HepG2 (cell line): ENCODE data around the gene C20orf204. TPM values are rescaled to one million over a fixed set of nuclear protein-coding genes. Genes with fewer than 3 reads are reported as not detected.

ENCODE experiments used
- ATAC-seq: fragments of 200-7000 bp; cut with Tn5 transposase; 3 replicates; pipeline ENCODE4 v1.9.1; 2020; ENCODE audit warnings: mild to moderate bottlenecking, moderate library complexity
- BruUV-seq: library from RNA; stranded (reverse); fragments of 400-500 nt; replicated peaks from 2 replicates; lab custom pipeline; 2021; lab: Mats Ljungman, UMichigan
- CTCF ChIA-PET: fragments of 300-600 bp; formaldehyde crosslinking; extraction: SDS; loops from one replicate; lab custom pipeline; 2021; ENCODE audit warnings: low total read pairs, inconsistent platforms, low intra/inter-chr PET ratio; lab: Yijun Ruan, JAX
- POLR2A ChIA-PET: fragments of 350-600 bp; sonication (Branson Sonifier 250); formaldehyde crosslinking; loops from one replicate; lab custom pipeline; 2020; ENCODE audit warnings: antibody characterized with exemption, inconsistent platforms; lab: Yijun Ruan, JAX
- DNase-seq: peaks from one replicate; pipeline ENCODE4 v3.0.0-alpha.2; 2015; ENCODE audit warnings: low spot score
- FAIRE-seq: peaks from 3 replicates; lab custom pipeline; 2011; peaks lifted over from hg19 to GRCh38; lab: Jason Lieb, UNC
- H2AFZ ChIP-seq: one replicate; pipeline ENCODE4 v1.6.1; 2011; ENCODE audit warnings: low read length, inconsistent platforms
- H3K27ac ChIP-seq: fragments of 300-600 bp; 3 replicates; pipeline ENCODE4 v1.8.0; 2011; ENCODE audit warnings: mixed run types, mild to moderate bottlenecking, mixed read lengths, low read length, inconsistent platforms; ENCODE audit not compliant: insufficient read depth; ENCODE audit errors: extremely low read length
- H3K27me3 ChIP-seq, 2 experiments: fragments of 200-600 bp in 1 of 2; 2 replicates in 1 of 2; 3 replicates in 1 of 2; pipeline versions ENCODE4 v1.6.0 to v1.8.0; 2011; ENCODE audit warnings: low read length in 2 of 2, mild to moderate bottlenecking in 2 of 2, moderate library complexity in 2 of 2, inconsistent platforms in 1 of 2; ENCODE audit not compliant: insufficient read depth in 2 of 2, control insufficient read depth in 1 of 2
- H3K36me3 ChIP-seq, 2 experiments: fragments of 200-600 bp in 1 of 2; replicated peaks in 1 of 2; 2 replicates in 1 of 2; 3 replicates in 1 of 2; pipeline versions ENCODE4 v1.5.1 to v1.8.0; 2011; ENCODE audit warnings: low read length in 2 of 2, inconsistent platforms in 1 of 2; ENCODE audit not compliant: insufficient read depth in 2 of 2, control insufficient read depth in 1 of 2
- H3K4me1 ChIP-seq: 2 replicates; pipeline ENCODE4 v1.5.1; 2012; ENCODE audit warnings: low read length, inconsistent platforms; ENCODE audit not compliant: insufficient read depth
- H3K4me2 ChIP-seq: 2 replicates; pipeline ENCODE4 v1.6.0; 2011; ENCODE audit warnings: low read depth, low read length, inconsistent platforms
- H3K4me3 ChIP-seq, 3 experiments: fragments of 200-600 bp in 1 of 3; sonication (generic), shearing (Covaris generic) in 1 of 3; replicated peaks in 1 of 3; 2 replicates each; pipeline ENCODE4 v1.5.1; 2011 to 2016; ENCODE audit warnings: low read length in 3 of 3, inconsistent platforms in 2 of 3, low read depth in 2 of 3, mild to moderate bottlenecking in 2 of 3, control low read depth in 1 of 3, mixed read lengths in 1 of 3; ENCODE audit not compliant: insufficient read depth in 1 of 3
- H3K79me2 ChIP-seq: one replicate; pipeline ENCODE4 v1.6.1; 2011; ENCODE audit warnings: low read length, inconsistent platforms; ENCODE audit not compliant: insufficient read depth
- H3K9ac ChIP-seq: 2 replicates; pipeline ENCODE4 v1.6.0; 2011; ENCODE audit warnings: mild to moderate bottlenecking, low read depth, low read length, inconsistent platforms; ENCODE audit not compliant: insufficient read depth
- H3K9me3 ChIP-seq: 2 replicates; pipeline ENCODE4 v1.5.1; 2012; ENCODE audit warnings: mild to moderate bottlenecking, low read length
- H4K20me1 ChIP-seq: 2 replicates; pipeline ENCODE4 v1.6.0; 2011; ENCODE audit warnings: inconsistent platforms, mild to moderate bottlenecking, low read length, moderate library complexity; ENCODE audit not compliant: insufficient read depth
- ATF7 ChIP-seq, 2 experiments: fragments of 450-650 bp in 1 of 2; sonication (generic) in 1 of 2; formaldehyde crosslinking in 1 of 2; IDR thresholded peaks; 2 replicates each; pipeline versions ENCODE4 v1.4.0 to v1.6.1; 2016 to 2020; ENCODE audit warnings: antibody characterized with exemption in 1 of 2, mild to moderate bottlenecking in 1 of 2, missing genetic modification reagents in 1 of 2
- BHLHE40 ChIP-seq: IDR thresholded peaks from 2 replicates; pipeline ENCODE4 v1.6.1; 2011; ENCODE audit warnings: low read length, improper control_type of control experiment
- CREM ChIP-seq, 2 experiments: sonication (generic) in 1 of 2; formaldehyde crosslinking in 1 of 2; IDR thresholded peaks; 2 replicates each; pipeline versions ENCODE4 v1.4.0 to v1.6.1; 2016 to 2020; ENCODE audit warnings: antibody characterized with exemption in 1 of 2, mild to moderate bottlenecking in 1 of 2, missing genetic modification reagents in 1 of 2
- GATAD2A ChIP-seq: IDR thresholded peaks from 2 replicates; pipeline ENCODE4 v1.6.1; 2016
- TEAD3 ChIP-seq: optimal IDR thresholded peaks from 2 replicates; pipeline ENCODE3; 2016; ENCODE audit warnings: borderline replicate concordance
- THAP11 ChIP-seq: IDR thresholded peaks from 2 replicates; pipeline ENCODE4 v1.6.1; 2016; ENCODE audit warnings: missing biosample characterization, missing genetic modification reagents
- ZNF207 ChIP-seq: fragments of 450-650 bp; IDR thresholded peaks from 2 replicates; pipeline ENCODE4 v1.6.1; 2016; ENCODE audit warnings: antibody characterized with exemption, borderline replicate concordance
- ZNF225 ChIP-seq: sonication (generic); formaldehyde crosslinking; IDR thresholded peaks from 2 replicates; pipeline ENCODE4 v1.4.0; 2020; ENCODE audit warnings: mild to moderate bottlenecking, missing genetic modification reagents
- ZNF296 ChIP-seq: sonication (generic); formaldehyde crosslinking; conservative IDR thresholded peaks from 2 replicates; pipeline ENCODE4 v1.5.0; 2020; ENCODE audit warnings: mild to moderate bottlenecking, missing genetic modification reagents
- ZNF441 ChIP-seq: sonication (generic); formaldehyde crosslinking; IDR thresholded peaks from 2 replicates; pipeline ENCODE4 v1.7.0; 2021; ENCODE audit warnings: missing genetic modification reagents, borderline replicate concordance
- ZNF546 ChIP-seq: sonication (generic); formaldehyde crosslinking; conservative IDR thresholded peaks from 2 replicates; pipeline ENCODE4 v1.8.1; 2023; ENCODE audit warnings: mild to moderate bottlenecking, missing genetic modification reagents
- ZNF563 ChIP-seq: sonication (generic); formaldehyde crosslinking; IDR thresholded peaks from 2 replicates; pipeline ENCODE4 v1.8.0; 2022; ENCODE audit warnings: mild to moderate bottlenecking, moderate library complexity, missing genetic modification reagents
- ZNF577 ChIP-seq: sonication (generic); formaldehyde crosslinking; IDR thresholded peaks from 2 replicates; pipeline ENCODE4 v1.4.0; 2020; ENCODE audit warnings: mild to moderate bottlenecking, low read depth, missing genetic modification reagents, borderline replicate concordance
- WGBS: methylation state at CpG from one replicate; pipeline ENCODE4 v1.1.6; 2017; ENCODE audit warnings: low lambda C conversion rate; 5-methylcytosine and 5-hydroxymethylcytosine counted together
- in situ Hi-C: cut with HindIII; loops from 2 replicates; pipeline ENCODE4 v1.10.0; 2017; ENCODE audit warnings: low pct_unique_long_range_greater_than_20kb; ENCODE audit not compliant: extremely low pct_ligation_motif_present
- intact Hi-C: fragments of 100-400 bp; cut with micrococcal nuclease; formaldehyde crosslinking; loops from one replicate; pipeline ENCODE4 v1.10.0; 2022; ENCODE audit not compliant: unreplicated experiment
- polyA plus RNA-seq, 8 experiments: library from polyadenylated mRNA; depleted of rRNA in 3 of 8; stranded (reverse) in 7 of 8; unstranded in 1 of 8; fragments of >200 nt; fragmentation: Illumina TruSeq in 4 of 8; extraction: Trizol in 4 of 8; gene quantifications; 2 replicates each; pipeline versions ENCODE4 v1.2.1 to v1.2.3, GENCODE V29; 2011 to 2016; ENCODE audit warnings: low read depth in 4 of 8, missing spikeins in 1 of 8, mixed read lengths in 1 of 8; ENCODE audit not compliant: insufficient read depth in 1 of 8
- total RNA-seq, 5 experiments: library from RNA; depleted of rRNA; stranded (reverse); fragments of >200 nt; fragmentation: Illumina TruSeq; extraction: Trizol; gene quantifications; 2 replicates each; pipeline ENCODE4 v1.2.3, GENCODE V29; 2016; ENCODE audit warnings: low read depth in 1 of 5
- TF ChIP-seq, protein P1 (sequence below): sonication (generic); formaldehyde crosslinking; IDR thresholded peaks from 2 replicates; pipeline ENCODE4 v1.4.0; 2020; ENCODE audit warnings: missing genetic modification reagents, borderline replicate concordance
- TF ChIP-seq, protein P2 (sequence below): sonication (generic); formaldehyde crosslinking; IDR thresholded peaks from 2 replicates; pipeline ENCODE4 v1.4.0; 2020; ENCODE audit warnings: mild to moderate bottlenecking, missing genetic modification reagents
- TF ChIP-seq, protein P3 (sequence below): sonication (generic); formaldehyde crosslinking; IDR thresholded peaks from 2 replicates; pipeline ENCODE4 v1.5.1; 2020; ENCODE audit warnings: missing genetic modification reagents, mild to moderate bottlenecking, borderline replicate concordance
- TF ChIP-seq, protein P4 (sequence below): sonication (generic); formaldehyde crosslinking; IDR thresholded peaks from 2 replicates; pipeline ENCODE4 v1.5.1; 2020; ENCODE audit warnings: mild to moderate bottlenecking, missing genetic modification reagents, moderate library complexity

Gene C20orf204
- total and polyA plus RNA-seq, 2 of the 13 experiments (the other 11 are each of a cell fraction or from before 2014, with no cell fraction given) = 22.1 to 80.0 TPM

DNA sequence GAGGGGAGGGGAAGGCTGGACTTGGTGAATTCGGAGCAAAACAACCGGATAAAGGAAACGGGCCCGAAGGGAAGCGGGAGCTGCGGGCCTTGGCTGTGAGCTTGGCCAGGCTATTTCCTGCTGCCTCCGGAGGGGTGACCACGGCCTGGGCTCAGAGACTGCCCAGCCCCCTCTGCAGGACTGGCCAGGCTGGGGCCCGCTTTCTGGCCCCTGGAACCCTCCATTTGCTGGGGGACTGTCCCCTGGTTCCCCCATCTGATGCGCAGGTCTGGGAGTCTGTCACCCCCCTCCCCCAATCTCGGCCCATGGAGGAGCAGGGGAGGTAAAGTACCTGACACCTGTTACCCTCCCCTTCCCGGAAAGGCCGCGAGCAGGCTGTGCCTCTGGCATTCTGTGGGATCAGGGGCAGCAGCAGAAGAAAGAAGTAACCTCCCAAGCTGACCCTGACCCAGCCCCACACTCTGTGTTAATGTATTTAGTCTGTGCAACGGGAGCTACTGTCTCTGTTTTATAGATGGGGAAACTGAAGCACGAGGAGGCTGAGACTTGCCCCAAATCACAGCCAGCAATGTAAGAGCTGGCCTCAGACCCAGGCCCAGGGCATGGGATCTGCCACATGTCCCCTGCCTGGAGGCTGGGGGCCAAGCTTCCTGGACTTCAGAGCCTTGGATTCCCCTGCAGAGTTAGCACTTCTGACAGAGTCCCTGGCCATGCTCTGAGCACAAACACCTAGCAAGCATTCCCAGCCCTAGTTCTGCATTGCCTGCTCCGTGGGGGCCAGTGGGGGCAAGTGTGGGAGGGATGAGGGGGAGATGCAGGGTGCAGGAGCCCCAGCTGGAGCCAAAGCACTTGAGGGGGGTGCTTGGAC is 3.5 kb downstream of the C20orf204 start:
- BruUV-seq = TSS peak; percentile 27
- Histone ChIP-seq H2AFZ (no peak overlapping the region), H3K9ac (peak overlapping the region; percentile 86), H3K4me2 (peak overlapping the region; percentile 94), H4K20me1 (no peaks in the 10 kb centered on the region), H3K79me2 (peaks cover 18% of the 10 kb centered on the region), H3K4me3 (0 out of 6 replicates have a peak overlapping the region, but pooled peaks of 1 of the 3 experiments have one; percentile 89), H3K27me3 (no peaks in the 10 kb centered on the region), H3K9me3 (no peaks in the 10 kb centered on the region), H3K36me3 (peaks cover 2 to 7% of the 10 kb centered on the region in 2 experiments; a peak in 3 of 5 replicates), H3K4me1 (peaks cover 76% of the 10 kb centered on the region), H3K27ac (peak overlapping the region; percentile 45)
- POLR2A ChIA-PET = interaction anchor here (1.0 to 10.1 kb wide), 5 partner anchors 14 to 66 kb away, joined by 3 to 252 read pairs (median 39); partner anchors contain the start of genes PRPF6, SAMD10, SOX18 and TCEA2
- FAIRE-seq = no peak
- in situ Hi-C loops = no loop called here
- DNase-seq = no peak
- 0 out of 3 replicates have a peak, but pooled peaks have one; percentile 0 for ATAC-seq
- intact Hi-C loops = no loop called here
- WGBS = 66% methylated on average over 13 of the region's 17 CpGs
- CTCF ChIA-PET = no interaction called here
- TF ChIP-seq THAP11 (CRISPR knock-in tag) (0 out of 2 replicates have a peak, but pooled peaks have one; percentile 10), ZNF441 (CRISPR knock-in tag) (no peak), TEAD3 (peak; percentile 11), GATAD2A (CRISPR knock-in tag) (peak; percentile 9; the same call in 1 of the 2 replicates), ATF7 (IDR thresholded peaks at IDR 0.05) (no peak), ATF7 (CRISPR knock-in tag; IDR thresholded peaks at IDR 0.05) (no peak), ZNF207 (no peak), BHLHE40 (no peak), ZNF296 (CRISPR knock-in tag) (0 out of 2 replicates have a peak, but pooled peaks have one; percentile 20), ZNF563 (CRISPR knock-in tag) (0 out of 2 replicates have a peak, but pooled peaks have one; percentile 34), CREM (IDR thresholded peaks at IDR 0.05) (no peak), CREM (CRISPR knock-in tag; IDR thresholded peaks at IDR 0.05) (no peak), ZNF546 (CRISPR knock-in tag) (peak; percentile 61), ZNF225 (CRISPR knock-in tag) (0 out of 2 replicates have a peak, but pooled peaks have one; percentile 16), ZNF577 (CRISPR knock-in tag) (no peak)
- TF ChIP-seq, protein P1, sequence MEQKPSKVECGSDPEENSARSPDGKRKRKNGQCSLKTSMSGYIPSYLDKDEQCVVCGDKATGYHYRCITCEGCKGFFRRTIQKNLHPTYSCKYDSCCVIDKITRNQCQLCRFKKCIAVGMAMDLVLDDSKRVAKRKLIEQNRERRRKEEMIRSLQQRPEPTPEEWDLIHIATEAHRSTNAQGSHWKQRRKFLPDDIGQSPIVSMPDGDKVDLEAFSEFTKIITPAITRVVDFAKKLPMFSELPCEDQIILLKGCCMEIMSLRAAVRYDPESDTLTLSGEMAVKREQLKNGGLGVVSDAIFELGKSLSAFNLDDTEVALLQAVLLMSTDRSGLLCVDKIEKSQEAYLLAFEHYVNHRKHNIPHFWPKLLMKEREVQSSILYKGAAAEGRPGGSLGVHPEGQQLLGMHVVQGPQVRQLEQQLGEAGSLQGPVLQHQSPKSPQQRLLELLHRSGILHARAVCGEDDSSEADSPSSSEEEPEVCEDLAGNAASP (CRISPR knock-in tag) = peak; percentile 32; the same call in 1 of the 2 replicates
- TF ChIP-seq, protein P2, sequence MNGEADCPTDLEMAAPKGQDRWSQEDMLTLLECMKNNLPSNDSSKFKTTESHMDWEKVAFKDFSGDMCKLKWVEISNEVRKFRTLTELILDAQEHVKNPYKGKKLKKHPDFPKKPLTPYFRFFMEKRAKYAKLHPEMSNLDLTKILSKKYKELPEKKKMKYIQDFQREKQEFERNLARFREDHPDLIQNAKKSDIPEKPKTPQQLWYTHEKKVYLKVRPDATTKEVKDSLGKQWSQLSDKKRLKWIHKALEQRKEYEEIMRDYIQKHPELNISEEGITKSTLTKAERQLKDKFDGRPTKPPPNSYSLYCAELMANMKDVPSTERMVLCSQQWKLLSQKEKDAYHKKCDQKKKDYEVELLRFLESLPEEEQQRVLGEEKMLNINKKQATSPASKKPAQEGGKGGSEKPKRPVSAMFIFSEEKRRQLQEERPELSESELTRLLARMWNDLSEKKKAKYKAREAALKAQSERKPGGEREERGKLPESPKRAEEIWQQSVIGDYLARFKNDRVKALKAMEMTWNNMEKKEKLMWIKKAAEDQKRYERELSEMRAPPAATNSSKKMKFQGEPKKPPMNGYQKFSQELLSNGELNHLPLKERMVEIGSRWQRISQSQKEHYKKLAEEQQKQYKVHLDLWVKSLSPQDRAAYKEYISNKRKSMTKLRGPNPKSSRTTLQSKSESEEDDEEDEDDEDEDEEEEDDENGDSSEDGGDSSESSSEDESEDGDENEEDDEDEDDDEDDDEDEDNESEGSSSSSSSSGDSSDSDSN (CRISPR knock-in tag) = peak; percentile 29; the same call in 1 of the 2 replicates
- TF ChIP-seq, protein P3, sequence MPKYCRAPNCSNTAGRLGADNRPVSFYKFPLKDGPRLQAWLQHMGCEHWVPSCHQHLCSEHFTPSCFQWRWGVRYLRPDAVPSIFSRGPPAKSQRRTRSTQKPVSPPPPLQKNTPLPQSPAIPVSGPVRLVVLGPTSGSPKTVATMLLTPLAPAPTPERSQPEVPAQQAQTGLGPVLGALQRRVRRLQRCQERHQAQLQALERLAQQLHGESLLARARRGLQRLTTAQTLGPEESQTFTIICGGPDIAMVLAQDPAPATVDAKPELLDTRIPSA (CRISPR knock-in tag) = no peak
- TF ChIP-seq, protein P4, sequence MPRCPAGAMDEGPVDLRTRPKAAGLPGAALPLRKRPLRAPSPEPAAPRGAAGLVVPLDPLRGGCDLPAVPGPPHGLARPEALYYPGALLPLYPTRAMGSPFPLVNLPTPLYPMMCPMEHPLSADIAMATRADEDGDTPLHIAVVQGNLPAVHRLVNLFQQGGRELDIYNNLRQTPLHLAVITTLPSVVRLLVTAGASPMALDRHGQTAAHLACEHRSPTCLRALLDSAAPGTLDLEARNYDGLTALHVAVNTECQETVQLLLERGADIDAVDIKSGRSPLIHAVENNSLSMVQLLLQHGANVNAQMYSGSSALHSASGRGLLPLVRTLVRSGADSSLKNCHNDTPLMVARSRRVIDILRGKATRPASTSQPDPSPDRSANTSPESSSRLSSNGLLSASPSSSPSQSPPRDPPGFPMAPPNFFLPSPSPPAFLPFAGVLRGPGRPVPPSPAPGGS (CRISPR knock-in tag) = peak; percentile 31; the same call in 1 of the 2 replicates
